Astrocyte (in vitro differentiated cells and primary cell): ENCODE data around the gene RPS6KA4. TPM values are rescaled to one million over a fixed set of nuclear protein-coding genes. Genes with fewer than 3 reads are reported as not detected.

Experiments used
- DNase-seq: peaks from one replicate; pipeline ENCODE4 v3.0.0-alpha.2; 2010; ENCODE audit warnings: low read depth
- FAIRE-seq: peaks from 2 replicates; lab custom pipeline; 2011; peaks lifted over from hg19 to GRCh38; lab: Jason Lieb, UNC
- H2AFZ ChIP-seq: 2 replicates; pipeline ENCODE4 v1.6.0; 2012; ENCODE audit warnings: low read depth, low read length, inconsistent platforms
- H3K27ac ChIP-seq: 2 replicates; pipeline ENCODE4 v1.5.1; 2011; ENCODE audit warnings: low read depth, low read length, inconsistent platforms
- H3K27me3 ChIP-seq: 2 replicates; pipeline ENCODE4 v1.6.0; 2011; ENCODE audit warnings: low read length, inconsistent platforms; ENCODE audit not compliant: insufficient read depth
- H3K36me3 ChIP-seq: 2 replicates; pipeline ENCODE4 v1.5.1; 2011; ENCODE audit warnings: low read length, inconsistent platforms; ENCODE audit not compliant: insufficient read depth
- H3K4me1 ChIP-seq: 2 replicates; pipeline ENCODE4 v1.5.1; 2011; ENCODE audit warnings: low read length, inconsistent platforms; ENCODE audit not compliant: insufficient read depth
- H3K4me2 ChIP-seq: 2 replicates; pipeline ENCODE4 v1.6.0; 2012; ENCODE audit warnings: low read length, inconsistent platforms
- H3K4me3 ChIP-seq: 2 replicates; pipeline ENCODE4 v1.5.1; 2011; ENCODE audit warnings: low read depth, mild to moderate bottlenecking, low read length, inconsistent platforms; ENCODE audit not compliant: insufficient read depth
- H3K79me2 ChIP-seq: 2 replicates; pipeline ENCODE4 v1.6.0; 2012; ENCODE audit warnings: mild to moderate bottlenecking, low read length, inconsistent platforms; ENCODE audit not compliant: insufficient read depth
- H3K9ac ChIP-seq: 2 replicates; pipeline ENCODE4 v1.6.0; 2012; ENCODE audit warnings: mild to moderate bottlenecking, low read length, inconsistent platforms
- H3K9me3 ChIP-seq: 2 replicates; pipeline ENCODE4 v1.5.1; 2012; ENCODE audit warnings: low read depth, mild to moderate bottlenecking, low read length, inconsistent platforms; ENCODE audit not compliant: insufficient read depth
- H4K20me1 ChIP-seq: 2 replicates; pipeline ENCODE4 v1.6.0; 2012; ENCODE audit warnings: low read length, inconsistent platforms; ENCODE audit not compliant: insufficient read depth
- H3K27ac Mint-ChIP-seq: one replicate; pipeline ENCODE4 v1.8.0; 2021; ENCODE audit warnings: mild to moderate bottlenecking, mixed read lengths; ENCODE audit not compliant: unreplicated experiment
- H3K27me3 Mint-ChIP-seq: one replicate; pipeline ENCODE4 v1.8.0; 2021; ENCODE audit warnings: low read depth, mixed read lengths; ENCODE audit not compliant: unreplicated experiment
- H3K36me3 Mint-ChIP-seq: one replicate; pipeline ENCODE4 v1.8.0; 2021; ENCODE audit warnings: low read depth, mixed read lengths; ENCODE audit not compliant: unreplicated experiment
- H3K4me1 Mint-ChIP-seq: one replicate; pipeline ENCODE4 v1.8.0; 2021; ENCODE audit warnings: low read depth, mixed read lengths; ENCODE audit not compliant: unreplicated experiment
- H3K4me3 Mint-ChIP-seq: one replicate; pipeline ENCODE4 v1.8.0; 2021; ENCODE audit warnings: mild to moderate bottlenecking, moderate library complexity, mixed read lengths; ENCODE audit not compliant: unreplicated experiment
- H3K9me3 Mint-ChIP-seq: one replicate; pipeline ENCODE4 v1.8.0; 2021; ENCODE audit warnings: mild to moderate bottlenecking, mixed read lengths; ENCODE audit not compliant: unreplicated experiment
- EZH2 ChIP-seq: IDR thresholded peaks from 2 replicates; pipeline ENCODE4 v1.6.1; 2012; ENCODE audit warnings: mild to moderate bottlenecking, low read length, inconsistent platforms; ENCODE audit not compliant: insufficient read depth
- total RNA-seq: library from RNA; stranded (reverse); gene quantifications from 2 replicates; pipeline ENCODE4 v1.2.1, GENCODE V29; 2021
- TF ChIP-seq, protein P1 (sequence below): IDR thresholded peaks from 2 replicates; pipeline ENCODE4 v1.5.1; 2011; ENCODE audit warnings: low read depth, mild to moderate bottlenecking, inconsistent platforms, low read length, moderate library complexity; ENCODE audit not compliant: insufficient read depth

The RPS6KA4 gene
- total RNA-seq, 1 donor from 2014 or later, result 36.2 TPM

DNA sequence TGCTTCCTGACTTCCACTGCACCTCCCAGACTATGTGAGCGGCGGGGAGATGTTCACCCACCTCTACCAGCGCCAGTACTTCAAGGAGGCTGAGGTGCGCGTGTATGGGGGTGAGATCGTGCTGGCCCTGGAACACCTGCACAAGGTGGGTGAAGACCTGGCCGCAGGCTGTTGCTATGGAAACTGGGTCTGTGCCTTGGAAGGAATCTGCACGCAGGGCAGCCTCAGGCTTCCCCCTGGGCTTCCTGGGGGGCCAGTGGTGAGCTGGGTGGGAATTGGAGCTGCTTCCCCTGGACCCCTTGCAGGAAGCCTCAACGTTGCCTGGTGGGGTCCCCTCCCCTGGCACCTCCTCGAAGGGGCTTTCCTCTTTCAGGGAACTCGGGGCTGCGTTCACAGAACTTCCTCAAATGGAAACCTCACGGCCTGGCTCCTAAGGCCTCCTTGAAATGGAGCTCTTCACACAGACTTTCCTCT lies 1.5 kb downstream of the RPS6KA4 start:
- Histone ChIP-seq H3K27ac (no peak overlapping the region), H3K9ac (no peak overlapping the region), H3K79me2 (peaks cover 23% of the 10 kb centered on the region), H4K20me1 (peaks cover 24% of the 10 kb centered on the region), H2AFZ (no peak overlapping the region), H3K4me3 (peak overlapping the region; percentile 70), H3K27me3 (no peaks in the 10 kb centered on the region), H3K9me3 (no peaks in the 10 kb centered on the region), H3K4me2 (peak overlapping the region; percentile 100), H3K36me3 (peaks cover 23% of the 10 kb centered on the region), H3K4me1 (peaks cover 27% of the 10 kb centered on the region)
- DNase-seq (no peak), FAIRE-seq (no peak)
- peaks cover 10% of the 10 kb centered on the region for H3K36me3 Mint-ChIP-seq
- TF ChIP-seq, protein P1, sequence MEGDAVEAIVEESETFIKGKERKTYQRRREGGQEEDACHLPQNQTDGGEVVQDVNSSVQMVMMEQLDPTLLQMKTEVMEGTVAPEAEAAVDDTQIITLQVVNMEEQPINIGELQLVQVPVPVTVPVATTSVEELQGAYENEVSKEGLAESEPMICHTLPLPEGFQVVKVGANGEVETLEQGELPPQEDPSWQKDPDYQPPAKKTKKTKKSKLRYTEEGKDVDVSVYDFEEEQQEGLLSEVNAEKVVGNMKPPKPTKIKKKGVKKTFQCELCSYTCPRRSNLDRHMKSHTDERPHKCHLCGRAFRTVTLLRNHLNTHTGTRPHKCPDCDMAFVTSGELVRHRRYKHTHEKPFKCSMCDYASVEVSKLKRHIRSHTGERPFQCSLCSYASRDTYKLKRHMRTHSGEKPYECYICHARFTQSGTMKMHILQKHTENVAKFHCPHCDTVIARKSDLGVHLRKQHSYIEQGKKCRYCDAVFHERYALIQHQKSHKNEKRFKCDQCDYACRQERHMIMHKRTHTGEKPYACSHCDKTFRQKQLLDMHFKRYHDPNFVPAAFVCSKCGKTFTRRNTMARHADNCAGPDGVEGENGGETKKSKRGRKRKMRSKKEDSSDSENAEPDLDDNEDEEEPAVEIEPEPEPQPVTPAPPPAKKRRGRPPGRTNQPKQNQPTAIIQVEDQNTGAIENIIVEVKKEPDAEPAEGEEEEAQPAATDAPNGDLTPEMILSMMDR, result no peak
- no peak for TF ChIP-seq EZH2
- H3K27ac Mint-ChIP-seq, result no peak overlapping the region
- peak overlapping the region; percentile 92 for H3K4me3 Mint-ChIP-seq
- no peaks in the 10 kb centered on the region for H3K9me3 Mint-ChIP-seq
- H3K27me3 Mint-ChIP-seq, result no peaks in the 10 kb centered on the region
- peaks cover 11% of the 10 kb centered on the region for H3K4me1 Mint-ChIP-seq

DNA sequence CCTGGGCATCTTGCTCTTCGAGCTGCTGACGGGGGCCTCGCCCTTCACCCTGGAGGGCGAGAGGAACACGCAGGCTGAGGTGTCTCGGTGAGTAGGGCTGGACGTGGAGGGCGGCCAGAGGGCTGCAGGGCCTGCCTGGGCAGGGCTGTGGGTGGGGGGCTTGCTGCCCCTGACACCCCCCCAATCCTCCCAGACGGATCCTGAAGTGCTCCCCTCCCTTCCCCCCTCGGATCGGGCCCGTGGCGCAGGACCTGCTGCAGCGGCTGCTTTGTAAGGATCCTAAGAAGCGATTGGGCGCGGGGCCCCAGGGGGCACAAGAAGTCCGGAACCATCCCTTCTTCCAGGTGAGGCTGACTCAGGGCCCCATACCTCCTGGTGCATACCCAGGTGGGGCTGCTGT lies 2.7 kb downstream of the RPS6KA4 start:
- no peaks in the 10 kb centered on the region for H3K27me3 Mint-ChIP-seq
- TF ChIP-seq, protein P1, result no peak
- TF ChIP-seq EZH2, result no peak
- peaks cover 17% of the 10 kb centered on the region for H3K36me3 Mint-ChIP-seq
- Histone ChIP-seq H3K4me2 (no peak overlapping the region), H3K27me3 (no peaks in the 10 kb centered on the region), H2AFZ (no peak overlapping the region), H3K79me2 (peaks cover 23% of the 10 kb centered on the region), H3K9me3 (no peaks in the 10 kb centered on the region), H3K9ac (no peak overlapping the region), H4K20me1 (peaks cover 24% of the 10 kb centered on the region), H3K4me1 (peaks cover 26% of the 10 kb centered on the region), H3K4me3 (no peak overlapping the region), H3K36me3 (peaks cover 27% of the 10 kb centered on the region), H3K27ac (no peak overlapping the region)
- H3K4me1 Mint-ChIP-seq, result peaks cover 8% of the 10 kb centered on the region
- H3K27ac Mint-ChIP-seq, result no peak overlapping the region
- DNase-seq, result no peak
- FAIRE-seq, result no peak
- H3K9me3 Mint-ChIP-seq, result no peaks in the 10 kb centered on the region
- H3K4me3 Mint-ChIP-seq, result no peak overlapping the region

GRCh38 chr11:64362339-64362738 lies 3.4 kb downstream of the RPS6KA4 start:
- Histone ChIP-seq H2AFZ (no peak overlapping the region), H3K4me2 (no peak overlapping the region), H3K79me2 (peaks cover 23% of the 10 kb centered on the region), H3K4me3 (no peak overlapping the region), H3K36me3 (peaks cover 27% of the 10 kb centered on the region), H3K9ac (no peak overlapping the region), H3K27me3 (no peaks in the 10 kb centered on the region), H3K4me1 (peaks cover 26% of the 10 kb centered on the region), H4K20me1 (peaks cover 24% of the 10 kb centered on the region), H3K9me3 (no peaks in the 10 kb centered on the region), H3K27ac (no peak overlapping the region)
- no peak overlapping the region for H3K27ac Mint-ChIP-seq
- H3K4me3 Mint-ChIP-seq, result no peak overlapping the region
- no peak for FAIRE-seq
- no peak for DNase-seq
- H3K9me3 Mint-ChIP-seq, result no peaks in the 10 kb centered on the region
- TF ChIP-seq EZH2, result no peak
- TF ChIP-seq, protein P1, result no peak
- H3K36me3 Mint-ChIP-seq, result peaks cover 20% of the 10 kb centered on the region
- H3K4me1 Mint-ChIP-seq, result peaks cover 6% of the 10 kb centered on the region
- no peaks in the 10 kb centered on the region for H3K27me3 Mint-ChIP-seq
